Measurements from ENCODE around the gene CAPN12. TPM values are rescaled to one million over a fixed set of nuclear protein-coding genes. Genes with fewer than 3 reads are reported as not detected.

Gene CAPN12
- total RNA-seq, 1 donor, result 1.8 TPM

DNA sequence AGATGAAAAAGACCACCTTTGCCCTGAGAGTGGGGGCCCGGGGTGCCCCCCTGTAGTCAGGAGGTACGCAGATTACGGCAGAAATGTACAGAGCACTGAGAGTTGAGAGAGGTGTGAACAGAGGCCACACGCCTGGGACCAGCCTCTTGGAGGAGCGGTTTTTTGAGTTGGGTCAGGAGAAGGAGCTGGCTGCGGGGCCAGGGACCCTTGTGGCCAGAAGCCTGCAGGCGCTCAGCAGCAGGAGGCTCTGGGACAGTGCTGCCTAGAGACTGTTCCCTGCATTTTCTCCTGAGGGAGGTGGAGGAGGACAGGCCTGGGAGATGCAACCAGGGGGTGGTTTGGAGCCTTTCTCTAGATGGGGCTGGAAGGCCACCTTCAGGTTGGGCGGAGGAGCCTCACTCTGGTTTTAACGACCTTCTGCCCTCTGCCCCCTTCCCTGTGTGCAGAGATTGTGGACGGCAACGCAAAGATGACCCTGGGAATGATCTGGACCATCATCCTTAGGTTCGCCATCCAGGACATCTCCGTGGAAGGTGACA is 39.7 kb downstream of the CAPN12 start:
- Histone ChIP-seq H3K9me3 (ENCODE audit: low read depth, low read length) (no peaks in the 10 kb centered on the region), H3K27me3 (ENCODE audit: insufficient read depth, low read length) (no peaks in the 10 kb centered on the region), H3K4me3 (ENCODE audit: low read length) (no peak overlapping the region), H3K4me1 (ENCODE audit: insufficient read depth, low read length) (no peaks in the 10 kb centered on the region)

- peaks cover 3% of the 10 kb centered on the region for H3K4me1 ChIP-seq (ENCODE audit: insufficient read depth, low read length)
- H3K9me3 ChIP-seq (ENCODE audit: low read depth, low read length), result no peaks in the 10 kb centered on the region
- no peaks in the 10 kb centered on the region for H3K27me3 ChIP-seq (ENCODE audit: insufficient read depth, low read length)
- H3K4me3 ChIP-seq (ENCODE audit: low read length), result no peak overlapping the region
These were observed 40.8 kb downstream of the CAPN12 start for GRCh38 chr19:38703509-38703908.

- Histone ChIP-seq H3K9me3 (ENCODE audit: low read depth, low read length) (no peaks in the 10 kb centered on the region), H3K4me1 (ENCODE audit: insufficient read depth, low read length) (peaks cover 14% of the 10 kb centered on the region), H3K4me3 (ENCODE audit: low read length) (no peak overlapping the region), H3K27me3 (ENCODE audit: insufficient read depth, low read length) (no peaks in the 10 kb centered on the region)
These were observed 42.0 kb downstream of the CAPN12 start for GRCh38 chr19:38702278-38702677.

- H3K27me3 ChIP-seq (ENCODE audit: insufficient read depth, low read length), result no peaks in the 10 kb centered on the region
- H3K4me1 ChIP-seq (ENCODE audit: insufficient read depth, low read length), result peaks cover 17% of the 10 kb centered on the region
- H3K9me3 ChIP-seq (ENCODE audit: low read depth, low read length), result no peaks in the 10 kb centered on the region
- H3K4me3 ChIP-seq (ENCODE audit: low read length), result no peak overlapping the region
These were observed 42.7 kb downstream of the CAPN12 start for GRCh38 chr19:38701455-38702063.

DNA sequence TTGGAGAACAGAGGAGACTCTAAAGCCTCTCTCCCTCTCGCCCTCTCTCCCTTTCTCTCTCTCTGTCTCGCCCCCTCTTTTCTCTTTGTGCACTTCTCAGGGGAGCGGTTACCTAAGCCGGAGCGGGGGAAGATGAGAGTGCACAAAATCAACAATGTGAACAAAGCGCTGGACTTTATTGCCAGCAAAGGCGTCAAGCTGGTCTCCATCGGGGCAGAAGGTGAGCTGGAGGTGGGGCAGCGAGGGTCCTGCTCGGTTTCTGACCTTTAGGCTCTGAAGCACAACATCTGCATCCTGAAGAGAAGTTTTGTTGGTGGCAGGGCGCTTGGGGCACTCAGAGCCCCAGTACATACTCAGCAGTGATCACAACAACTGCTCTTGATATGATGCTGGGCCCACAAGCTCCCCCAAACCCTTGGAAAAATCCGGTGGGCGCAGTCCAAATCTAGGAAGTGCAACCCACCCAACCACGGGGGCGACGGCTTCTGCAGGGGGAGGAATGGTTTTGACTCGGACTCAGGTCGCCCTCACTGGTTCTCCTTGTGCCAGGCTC is 43.3 kb downstream of the CAPN12 start:
- H3K4me1 ChIP-seq (ENCODE audit: insufficient read depth, low read length), result peaks cover 23% of the 10 kb centered on the region
- no peak overlapping the region for H3K4me3 ChIP-seq (ENCODE audit: low read length)
- H3K27me3 ChIP-seq (ENCODE audit: insufficient read depth, low read length), result no peaks in the 10 kb centered on the region

GRCh38 chr19:38700350-38700901 is 43.8 kb downstream of the CAPN12 start:
- Histone ChIP-seq H3K4me1 (ENCODE audit: insufficient read depth, low read length) (peaks cover 29% of the 10 kb centered on the region), H3K27me3 (ENCODE audit: insufficient read depth, low read length) (no peaks in the 10 kb centered on the region), H3K4me3 (ENCODE audit: low read length) (no peak overlapping the region), H3K9me3 (ENCODE audit: low read depth, low read length) (no peaks in the 10 kb centered on the region)

More for the DNA sequence above, 43.3 kb downstream of the CAPN12 start:
- no peaks in the 10 kb centered on the region for H3K9me3 ChIP-seq (ENCODE audit: low read depth, low read length)

- no peak overlapping the region for H3K4me3 ChIP-seq (ENCODE audit: low read length)
- no peaks in the 10 kb centered on the region for H3K9me3 ChIP-seq (ENCODE audit: low read depth, low read length)
- no peaks in the 10 kb centered on the region for H3K27me3 ChIP-seq (ENCODE audit: insufficient read depth, low read length)
- peaks cover 35% of the 10 kb centered on the region for H3K4me1 ChIP-seq (ENCODE audit: insufficient read depth, low read length)
These were observed 44.5 kb downstream of the CAPN12 start for GRCh38 chr19:38699647-38700349.

DNA sequence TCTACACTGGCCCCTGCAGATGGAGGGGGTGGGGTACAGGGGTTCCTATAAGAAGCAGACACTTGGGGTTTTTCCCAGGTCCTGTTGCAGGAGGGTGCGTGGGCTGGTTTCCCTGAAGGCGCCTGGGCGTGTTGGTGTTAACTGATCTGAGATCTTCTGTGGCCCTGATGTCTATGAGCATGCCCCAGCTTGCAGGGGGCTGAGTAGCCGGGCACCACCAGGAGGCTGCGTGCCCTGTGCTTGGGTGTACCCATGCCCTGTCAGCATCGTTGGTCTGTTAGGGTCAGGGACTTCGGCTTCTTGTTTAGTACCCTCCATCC is 45.3 kb downstream of the CAPN12 start:
- Histone ChIP-seq H3K27me3 (ENCODE audit: insufficient read depth, low read length) (no peaks in the 10 kb centered on the region), H3K4me1 (ENCODE audit: insufficient read depth, low read length) (peaks cover 43% of the 10 kb centered on the region), H3K9me3 (ENCODE audit: low read depth, low read length) (no peaks in the 10 kb centered on the region), H3K4me3 (ENCODE audit: low read length) (no peak overlapping the region)

DNA sequence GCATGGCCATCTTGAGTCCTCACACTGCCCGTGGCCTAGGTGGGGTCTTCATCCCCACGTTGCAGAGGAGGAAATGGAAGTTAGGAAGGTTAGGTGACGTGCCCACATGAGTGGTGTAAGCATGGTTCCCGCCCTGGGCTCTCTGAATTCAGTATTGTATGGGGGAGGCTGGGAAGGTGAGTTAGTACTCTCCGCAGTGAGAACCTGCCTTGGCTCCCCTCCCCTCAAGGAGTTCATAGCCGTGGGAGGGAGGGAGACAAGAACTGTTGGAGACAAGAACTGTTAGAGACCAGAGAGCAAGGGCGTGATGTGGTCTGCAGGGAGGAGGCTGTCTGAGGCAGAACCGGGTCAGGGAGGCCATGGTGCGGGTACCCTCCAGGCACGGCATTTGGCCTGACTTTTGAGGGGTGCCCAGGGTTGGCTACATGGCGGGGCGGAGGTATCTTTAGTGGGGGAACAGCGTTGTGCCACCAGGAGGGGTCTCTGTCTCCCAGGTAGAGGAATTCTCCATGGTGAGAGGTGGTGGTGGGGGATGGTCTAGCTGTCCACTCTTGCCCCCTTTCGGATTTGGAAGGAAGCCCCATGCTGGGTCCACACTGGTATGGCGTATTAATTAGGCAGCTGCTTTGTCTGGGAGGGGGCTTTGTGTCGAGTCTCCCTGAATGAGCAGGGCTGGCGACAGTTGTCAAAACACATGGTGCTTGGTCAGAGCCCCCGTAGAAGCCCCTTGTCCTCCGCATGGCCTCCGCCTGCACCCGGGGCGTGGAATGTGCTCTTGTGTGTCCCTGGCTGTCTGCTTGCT is 45.8 kb downstream of the CAPN12 start:
- H3K4me3 ChIP-seq (ENCODE audit: low read length), result no peak overlapping the region
- H3K9me3 ChIP-seq (ENCODE audit: low read depth, low read length), result no peaks in the 10 kb centered on the region
- H3K27me3 ChIP-seq (ENCODE audit: insufficient read depth, low read length), result no peaks in the 10 kb centered on the region
- H3K4me1 ChIP-seq (ENCODE audit: insufficient read depth, low read length), result peaks cover 49% of the 10 kb centered on the region

DNA sequence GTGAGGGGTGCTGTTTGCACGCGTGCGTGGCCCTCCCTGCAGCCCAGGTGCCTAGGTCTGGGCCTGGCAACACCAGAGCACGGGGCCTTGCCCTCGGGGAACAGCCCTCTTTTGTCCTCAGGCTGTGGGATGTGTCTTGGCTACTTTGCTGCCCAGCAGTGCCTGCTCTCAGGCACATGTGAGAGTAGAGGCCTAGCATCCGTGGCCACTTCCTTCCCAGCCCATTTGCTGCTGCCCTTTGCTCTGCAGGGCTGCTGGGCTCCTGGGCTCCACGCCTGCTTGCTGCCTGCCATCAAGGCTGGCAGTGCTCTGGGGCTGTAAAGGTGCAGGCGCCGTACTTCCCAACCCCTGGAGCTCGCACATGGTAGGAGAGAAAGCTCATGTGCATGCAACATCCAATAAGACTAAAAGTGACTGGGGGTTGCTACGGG is 46.6 kb downstream of the CAPN12 start:
- peaks cover 56% of the 10 kb centered on the region for H3K4me1 ChIP-seq (ENCODE audit: insufficient read depth, low read length)
- no peaks in the 10 kb centered on the region for H3K27me3 ChIP-seq (ENCODE audit: insufficient read depth, low read length)
- no peak overlapping the region for H3K4me3 ChIP-seq (ENCODE audit: low read length)
- H3K9me3 ChIP-seq (ENCODE audit: low read depth, low read length), result no peaks in the 10 kb centered on the region

DNA sequence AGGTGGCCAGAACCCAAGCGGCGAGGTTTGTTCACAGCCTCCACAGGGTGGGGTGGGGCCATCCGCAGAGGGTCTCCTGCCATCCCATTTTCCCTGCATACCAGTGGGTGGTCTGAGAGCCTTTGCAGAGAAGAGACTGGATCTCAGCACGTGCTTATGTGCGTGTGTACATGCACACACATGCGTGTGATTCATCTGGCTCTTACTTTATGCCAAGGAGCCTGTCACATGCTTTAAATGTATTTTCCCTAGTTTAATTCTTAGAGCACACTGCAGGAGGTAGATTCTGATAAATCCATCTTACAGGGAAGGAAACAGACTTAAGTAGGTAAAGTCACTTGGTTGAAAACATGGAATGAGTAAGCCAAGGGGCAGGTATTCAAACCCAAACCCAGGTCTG is 47.1 kb downstream of the CAPN12 start:
- peaks cover 61% of the 10 kb centered on the region for H3K4me1 ChIP-seq (ENCODE audit: insufficient read depth, low read length)
- no peaks in the 10 kb centered on the region for H3K27me3 ChIP-seq (ENCODE audit: insufficient read depth, low read length)
- H3K9me3 ChIP-seq (ENCODE audit: low read depth, low read length), result no peaks in the 10 kb centered on the region
- H3K4me3 ChIP-seq (ENCODE audit: low read length), result no peak overlapping the region

GRCh38 chr19:38696729-38697055 is 47.6 kb downstream of the CAPN12 start:
- Histone ChIP-seq H3K4me3 (ENCODE audit: low read length) (no peak overlapping the region), H3K27me3 (ENCODE audit: insufficient read depth, low read length) (no peaks in the 10 kb centered on the region), H3K9me3 (ENCODE audit: low read depth, low read length) (no peaks in the 10 kb centered on the region), H3K4me1 (ENCODE audit: insufficient read depth, low read length) (peaks cover 66% of the 10 kb centered on the region)

DNA sequence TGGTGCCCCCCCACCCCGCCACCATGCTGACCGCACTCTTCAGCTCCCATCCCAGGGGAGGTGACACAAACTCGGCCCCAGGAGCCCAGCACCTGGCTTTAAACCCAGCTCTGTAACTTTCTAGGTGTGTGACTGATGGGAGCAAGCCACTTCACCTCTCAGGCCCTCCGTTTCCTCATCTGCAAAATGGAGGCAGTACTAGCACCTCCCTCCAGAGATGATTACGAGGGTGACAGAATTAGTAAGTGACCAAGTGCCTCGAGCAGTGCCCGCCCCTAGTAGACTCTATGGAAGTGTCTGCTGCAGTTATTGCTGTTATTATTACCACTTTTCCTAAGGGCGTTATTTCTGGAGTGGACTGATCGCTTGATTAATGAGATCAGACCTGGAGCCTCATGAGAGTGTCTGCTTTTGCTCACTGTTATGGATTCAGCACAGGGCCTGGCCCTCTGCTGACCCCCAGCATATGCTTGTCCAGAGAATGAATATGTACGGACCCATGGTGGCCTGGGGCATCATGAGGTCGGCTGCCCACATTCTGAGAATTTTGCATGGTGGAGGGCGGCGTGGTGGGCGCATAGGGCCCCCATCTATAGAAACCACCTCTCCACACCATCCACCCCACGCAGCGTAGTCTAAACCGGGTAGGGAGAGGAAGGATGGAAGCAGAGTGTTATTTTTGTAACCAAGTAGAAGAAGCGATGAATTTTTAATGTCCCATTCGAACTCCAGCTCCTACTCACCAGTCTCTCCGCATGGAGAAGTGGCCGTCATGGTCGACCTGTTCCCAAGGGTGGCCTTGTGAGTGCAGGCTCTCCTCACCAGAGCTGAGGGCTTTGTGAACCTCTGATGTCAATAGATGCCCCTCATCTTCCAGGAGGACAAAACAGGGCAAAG is 48.2 kb downstream of the CAPN12 start:
- H3K9me3 ChIP-seq (ENCODE audit: low read depth, low read length), result no peaks in the 10 kb centered on the region
- H3K27me3 ChIP-seq (ENCODE audit: insufficient read depth, low read length), result no peaks in the 10 kb centered on the region
- no peak overlapping the region for H3K4me3 ChIP-seq (ENCODE audit: low read length)
- peaks cover 72% of the 10 kb centered on the region for H3K4me1 ChIP-seq (ENCODE audit: insufficient read depth, low read length)

- Histone ChIP-seq H3K4me1 (ENCODE audit: insufficient read depth, low read length) (peaks cover 80% of the 10 kb centered on the region), H3K9me3 (ENCODE audit: low read depth, low read length) (no peaks in the 10 kb centered on the region), H3K27me3 (ENCODE audit: insufficient read depth, low read length) (no peaks in the 10 kb centered on the region), H3K4me3 (ENCODE audit: low read length) (no peak overlapping the region)
These were observed 49.0 kb downstream of the CAPN12 start for GRCh38 chr19:38695317-38695683.

Data from mononuclear cell (primary cell).